HCEC 1CT (cell line): ENCODE data around the gene IPCEF1.
"Not testable (repeated sequence)": the region's sequence is repeated elsewhere in the genome, so short reads cannot be mapped to it uniquely, and the experiment has no call there.

ENCODE experiments used
- DNase-seq: peaks from one replicate; pipeline ENCODE4 v3.0.0-alpha.2; 2017

The IPCEF1 gene

GRCh38 chr6:154329350-154330170 is 27.0 kb downstream of the IPCEF1 start:
- DNase-seq, result no peak

GRCh38 chr6:154327313-154327712 is 29.3 kb downstream of the IPCEF1 start:
- DNase-seq, result not testable (repeated sequence)

- DNase-seq, result no peak
These were observed 31.5 kb downstream of the IPCEF1 start for GRCh38 chr6:154325142-154325541.

- DNase-seq, result no peak
These were observed 36.4 kb downstream of the IPCEF1 start for GRCh38 chr6:154320181-154320580.

GRCh38 chr6:154319231-154319858 is 37.3 kb downstream of the IPCEF1 start:
- DNase-seq, result peak; percentile 70

GRCh38 chr6:154318721-154319120 is 37.9 kb downstream of the IPCEF1 start:
- DNase-seq, result no peak

- DNase-seq, result no peak
These were observed 40.5 kb downstream of the IPCEF1 start for GRCh38 chr6:154316131-154316530.

- no peak for DNase-seq
These were observed 42.5 kb downstream of the IPCEF1 start for GRCh38 chr6:154314084-154314483.

GRCh38 chr6:154308986-154309385 is 47.6 kb downstream of the IPCEF1 start:
- no peak for DNase-seq

GRCh38 chr6:154307696-154308425 is 48.7 kb downstream of the IPCEF1 start:
- DNase-seq, result no peak

- DNase-seq, result not testable (repeated sequence)
These were observed 49.5 kb downstream of the IPCEF1 start for GRCh38 chr6:154307147-154307546.

GRCh38 chr6:154306696-154307095 is 49.9 kb downstream of the IPCEF1 start:
- DNase-seq, result no peak

GRCh38 chr6:154304191-154304590 is 52.4 kb downstream of the IPCEF1 start:
- no peak for DNase-seq

GRCh38 chr6:154303642-154304041 is 53.0 kb downstream of the IPCEF1 start:
- peak; percentile 48 for DNase-seq

GRCh38 chr6:154301839-154302752 is 54.5 kb downstream of the IPCEF1 start:
- peak; percentile 52 for DNase-seq

GRCh38 chr6:154301086-154301625 is 55.4 kb downstream of the IPCEF1 start:
- no peak for DNase-seq

- no peak for DNase-seq
These were observed 58.3 kb downstream of the IPCEF1 start for GRCh38 chr6:154298297-154298696.

- DNase-seq, result no peak
These were observed 58.9 kb downstream of the IPCEF1 start for GRCh38 chr6:154297721-154298120.

- DNase-seq, result no peak
These were observed 59.4 kb downstream of the IPCEF1 start for GRCh38 chr6:154297210-154297609.

GRCh38 chr6:154295733-154296132 is 60.9 kb downstream of the IPCEF1 start:
- DNase-seq, result no peak

- DNase-seq, result peak; percentile 74
These were observed 63.6 kb downstream of the IPCEF1 start for GRCh38 chr6:154292855-154293519.

GRCh38 chr6:154292066-154292465 is 64.5 kb downstream of the IPCEF1 start:
- no peak for DNase-seq
